ENCODE measurements around the gene MASP2.
A peak's percentile ranks its signal among the peaks of the same experiment; 100 is the strongest.

DNA sequence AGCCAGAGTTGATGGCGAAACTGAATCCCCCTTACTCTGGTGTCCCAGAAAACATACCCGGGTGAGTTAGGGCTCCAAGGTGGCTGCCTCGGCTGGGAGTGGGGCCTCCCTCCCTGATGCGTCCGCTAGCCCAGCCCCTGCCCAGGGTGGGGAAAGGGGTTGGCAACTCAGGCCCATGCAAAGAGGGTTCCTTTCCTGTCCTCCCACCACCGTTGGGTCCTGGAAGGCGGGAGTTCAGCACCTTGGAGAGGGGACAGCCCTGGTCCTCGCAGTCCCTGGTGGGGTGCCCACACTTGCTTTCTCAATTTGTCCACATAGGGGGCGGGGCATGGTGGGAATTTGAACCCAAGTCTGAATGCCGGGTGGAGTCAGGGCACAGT lies 6.7 kb upstream of the MASP2 start:
- TF ChIP-seq POLR2A (IDR thresholded peaks at IDR 0.05; ENCODE audit: low read depth, low read length): no peak
- 0 out of 2 replicates have a peak, but pooled peaks have one; percentile 19 for TF ChIP-seq POLR2AphosphoS5 (IDR thresholded peaks at IDR 0.05; ENCODE audit: low read depth, low read length)
